GM15510 (cell line): Measurements from ENCODE around the gene NTM.

Source experiments
- POLR2A ChIP-seq: IDR thresholded peaks from 3 replicates; pipeline ENCODE4 v1.6.1; 2011; ENCODE audit warnings: borderline replicate concordance; ENCODE audit not compliant: insufficient read length; ENCODE audit errors: extremely low read depth

Gene NTM

GRCh38 chr11:131486100-131486499 is 115.7 kb downstream of the NTM start:
- no peak for TF ChIP-seq POLR2A

- no peak for TF ChIP-seq POLR2A
These were observed 116.7 kb downstream of the NTM start for GRCh38 chr11:131486937-131487635.

GRCh38 chr11:131488238-131488637 is 117.8 kb downstream of the NTM start:
- no peak for TF ChIP-seq POLR2A

- no peak for TF ChIP-seq POLR2A
These were observed 121.1 kb downstream of the NTM start for GRCh38 chr11:131491503-131491902.

- TF ChIP-seq POLR2A, result no peak
These were observed 125.0 kb downstream of the NTM start for GRCh38 chr11:131495423-131495822.

GRCh38 chr11:131498631-131499160 is 128.3 kb downstream of the NTM start:
- TF ChIP-seq POLR2A, result no peak

GRCh38 chr11:131499199-131499598 is 128.8 kb downstream of the NTM start:
- TF ChIP-seq POLR2A, result no peak

- TF ChIP-seq POLR2A, result no peak
These were observed 132.6 kb downstream of the NTM start for GRCh38 chr11:131503017-131503416.

- no peak for TF ChIP-seq POLR2A
These were observed 134.0 kb downstream of the NTM start for GRCh38 chr11:131504199-131504949.

- no peak for TF ChIP-seq POLR2A
These were observed 135.9 kb downstream of the NTM start for GRCh38 chr11:131506348-131506747.

GRCh38 chr11:131510662-131511061 is 140.2 kb downstream of the NTM start:
- no peak for TF ChIP-seq POLR2A

- TF ChIP-seq POLR2A, result no peak
These were observed 141.4 kb downstream of the NTM start for GRCh38 chr11:131511794-131512193.

- TF ChIP-seq POLR2A, result no peak
These were observed 141.8 kb downstream of the NTM start for GRCh38 chr11:131512228-131512627.

GRCh38 chr11:131514062-131514461 is 143.6 kb downstream of the NTM start:
- no peak for TF ChIP-seq POLR2A

GRCh38 chr11:131518305-131518838 is 148.0 kb downstream of the NTM start:
- no peak for TF ChIP-seq POLR2A
